Amniotic epithelial cell (primary cell): ENCODE data around the gene PACSIN1.

Experiments used
- DNase-seq: peaks from one replicate; pipeline ENCODE4 v3.0.0-alpha.2; 2010; ENCODE audit warnings: low read depth

The PACSIN1 gene

DNA sequence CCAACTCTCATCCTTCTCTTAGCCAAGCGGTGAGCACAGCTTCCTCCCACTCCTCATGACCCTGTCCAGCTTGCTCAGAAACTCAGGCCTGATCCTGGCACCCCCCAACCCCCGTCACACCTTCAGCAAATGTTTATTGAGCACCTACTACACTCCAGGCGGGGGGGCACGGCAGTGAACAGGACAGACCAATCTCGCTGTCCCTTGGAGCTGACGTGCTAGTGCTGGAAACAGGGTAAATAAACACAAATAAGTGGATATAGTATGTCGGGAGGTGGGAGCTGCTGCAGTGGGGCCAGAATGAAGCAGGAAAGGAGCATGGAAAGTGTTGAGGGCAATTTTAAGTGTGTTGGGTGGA is 97.6 kb downstream of the PACSIN1 start:
- no peak for DNase-seq

- DNase-seq = no peak
These were observed 98.3 kb downstream of the PACSIN1 start for GRCh38 chr6:34564181-34564580.

GRCh38 chr6:34565722-34566137 is 99.9 kb downstream of the PACSIN1 start:
- DNase-seq = no peak

GRCh38 chr6:34566830-34567546 is 101.1 kb downstream of the PACSIN1 start:
- no peak for DNase-seq

- peak; percentile 49 for DNase-seq
These were observed 102.7 kb downstream of the PACSIN1 start for GRCh38 chr6:34568341-34569201.

DNA sequence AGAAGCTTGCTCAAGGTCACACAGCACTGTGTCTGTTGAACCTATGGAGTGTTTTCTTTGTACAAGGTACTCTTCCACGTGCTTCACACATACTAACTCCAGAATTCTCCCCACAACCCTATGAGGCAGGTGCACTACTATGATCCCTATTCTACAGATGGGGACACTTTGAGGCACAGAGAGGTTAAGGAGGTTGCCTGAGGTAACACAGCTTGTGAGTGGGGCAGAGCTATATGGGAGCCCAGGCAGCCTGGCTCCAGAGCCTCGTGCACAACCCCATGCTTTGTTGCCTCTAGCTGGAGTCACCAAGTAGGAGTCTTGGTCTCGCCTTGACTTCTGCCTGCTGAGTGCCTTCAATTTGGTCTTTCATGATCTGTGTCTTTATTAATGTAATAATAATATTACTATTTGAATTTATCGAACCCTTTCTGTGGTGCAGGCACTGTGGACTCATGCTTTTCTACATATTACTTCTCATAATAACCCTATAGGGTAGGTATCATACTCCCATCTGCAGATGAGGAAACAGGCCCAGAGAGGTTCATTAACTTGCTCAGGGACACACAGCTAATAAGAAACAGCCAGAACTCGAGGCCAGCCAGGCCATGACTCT is 103.6 kb downstream of the PACSIN1 start:
- no peak for DNase-seq

DNA sequence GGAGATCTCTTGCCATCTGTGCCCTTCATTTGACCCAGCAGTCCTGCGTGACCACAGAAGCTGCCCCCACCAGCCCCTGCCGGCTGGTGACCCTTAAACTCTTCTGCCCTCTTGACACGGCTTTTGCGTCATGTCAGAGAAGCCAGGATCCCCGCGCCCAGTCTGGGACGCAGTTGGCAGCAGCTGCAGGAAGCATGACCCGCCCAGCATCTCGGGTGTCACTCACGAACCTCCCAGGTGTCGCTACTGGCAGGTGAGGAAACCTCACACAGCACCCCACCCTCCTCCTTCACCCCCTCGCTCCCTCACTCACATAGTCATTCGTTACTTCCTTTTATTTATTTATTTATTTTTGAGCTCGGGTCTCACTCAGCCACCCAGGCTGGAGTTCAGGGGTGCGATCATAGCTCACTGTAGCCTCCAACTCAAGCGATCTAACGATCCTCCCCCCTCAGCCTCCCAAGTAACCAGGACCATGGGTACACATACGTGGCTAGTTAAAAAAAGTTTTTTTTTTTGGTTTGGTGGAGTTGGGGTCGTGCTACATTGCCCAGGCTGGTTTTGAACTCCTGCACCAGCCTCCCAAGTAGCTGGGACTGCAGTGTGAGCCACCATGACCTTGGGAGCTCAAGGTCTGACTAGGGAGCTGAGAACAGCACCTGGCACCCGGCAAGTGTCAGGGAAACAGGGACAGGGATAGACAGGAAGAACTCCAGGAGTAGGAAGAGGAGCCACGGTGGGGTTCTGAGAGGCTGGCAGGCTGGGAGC is 104.4 kb downstream of the PACSIN1 start:
- no peak for DNase-seq

- DNase-seq = no peak
These were observed 105.5 kb downstream of the PACSIN1 start for GRCh38 chr6:34571388-34571787.

DNA sequence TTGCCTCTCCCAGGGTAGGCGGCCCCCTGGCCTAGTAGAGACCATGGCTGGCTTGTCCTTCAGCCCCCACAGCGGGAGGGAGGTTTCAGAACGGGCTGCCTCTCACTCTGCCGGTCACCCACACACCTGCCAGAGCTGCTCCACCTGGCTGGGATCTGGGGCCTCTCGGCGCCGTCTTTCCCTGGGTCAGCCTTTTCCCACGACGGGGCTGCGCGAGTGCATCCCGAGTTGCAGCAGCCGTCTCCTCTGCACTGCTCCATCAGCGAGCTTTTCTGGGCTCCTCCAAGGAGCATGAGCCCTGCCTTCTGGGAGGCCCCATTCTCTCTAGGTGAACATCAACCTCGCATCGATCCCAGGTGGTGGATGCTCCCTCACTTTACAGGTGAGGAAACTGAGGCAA is 106.1 kb downstream of the PACSIN1 start:
- no peak for DNase-seq

DNA sequence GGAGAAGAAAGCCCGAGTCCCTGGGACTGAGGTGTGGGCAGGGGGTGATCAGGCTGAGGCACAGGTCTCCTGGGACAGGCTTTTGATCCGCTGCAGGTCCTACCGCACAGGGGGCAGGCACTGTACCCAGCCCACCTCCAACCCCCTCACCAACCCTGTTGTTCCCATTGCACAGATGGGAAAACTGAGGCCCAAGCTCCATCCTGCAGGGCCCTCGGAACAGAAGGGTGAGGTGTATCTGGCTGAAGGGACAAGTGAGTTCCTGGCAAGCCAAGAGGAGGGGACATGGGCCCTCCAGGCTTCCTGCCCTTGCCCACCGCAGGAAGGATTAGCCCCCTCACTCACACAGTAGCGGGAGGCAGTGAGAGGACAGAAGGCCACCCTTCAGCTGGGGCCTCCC is 106.7 kb downstream of the PACSIN1 start:
- DNase-seq = no peak

- no peak for DNase-seq
These were observed 107.8 kb downstream of the PACSIN1 start for GRCh38 chr6:34573567-34574183.

- no peak for DNase-seq
These were observed 108.9 kb downstream of the PACSIN1 start for GRCh38 chr6:34574647-34575293.

DNA sequence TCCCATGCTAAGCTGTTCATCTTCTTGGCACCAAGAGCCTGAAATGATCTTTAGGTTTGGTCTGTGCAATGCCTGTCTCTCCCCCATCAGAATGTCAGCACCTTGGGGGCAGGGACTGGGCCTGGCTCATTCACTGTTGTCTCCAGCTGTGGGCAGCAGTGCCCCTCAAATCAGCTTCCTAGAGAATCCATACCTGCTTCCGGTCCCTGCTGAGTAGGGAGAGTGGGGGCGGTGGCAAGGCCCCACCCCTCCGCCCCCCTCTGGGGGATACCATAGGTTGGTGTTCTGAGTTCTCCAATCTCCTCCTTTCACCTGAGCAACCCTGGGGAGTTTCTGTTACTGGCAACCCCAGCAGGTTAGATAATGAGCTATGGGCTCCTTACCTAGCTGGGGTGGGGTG is 109.5 kb downstream of the PACSIN1 start:
- DNase-seq = no peak

DNA sequence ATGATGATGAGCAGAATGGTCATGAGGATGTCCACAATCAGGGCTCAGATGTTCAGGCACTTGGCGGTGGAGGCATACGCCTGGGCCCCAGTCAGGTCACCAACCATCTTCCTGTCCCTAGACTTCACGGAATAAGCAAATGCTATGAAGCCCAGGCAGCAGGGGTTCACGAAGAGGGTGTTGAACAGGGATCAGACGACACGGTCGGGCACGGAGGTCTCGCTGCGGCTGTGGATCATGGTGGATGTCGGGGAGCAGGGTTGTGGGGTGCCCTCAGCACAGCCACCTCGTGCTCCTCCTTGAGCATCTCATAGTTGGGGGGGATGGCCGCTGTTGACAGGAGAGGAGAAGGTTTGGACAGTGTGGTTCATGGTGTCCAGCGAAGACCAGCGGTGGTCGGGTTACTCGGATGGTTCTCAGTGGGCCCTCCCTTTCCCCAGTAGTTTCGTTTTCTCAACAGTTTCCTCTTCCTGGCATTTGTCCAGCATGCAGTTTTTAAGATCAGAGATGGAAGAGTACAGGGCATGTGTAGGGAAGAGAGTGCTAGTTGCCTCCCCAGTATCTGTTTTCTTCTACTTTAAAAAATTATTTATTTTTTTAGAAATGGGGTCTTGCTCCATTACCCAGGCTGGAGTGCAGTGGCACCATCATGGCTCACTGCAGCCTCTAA is 110.5 kb downstream of the PACSIN1 start:
- DNase-seq = peak; percentile 17

DNA sequence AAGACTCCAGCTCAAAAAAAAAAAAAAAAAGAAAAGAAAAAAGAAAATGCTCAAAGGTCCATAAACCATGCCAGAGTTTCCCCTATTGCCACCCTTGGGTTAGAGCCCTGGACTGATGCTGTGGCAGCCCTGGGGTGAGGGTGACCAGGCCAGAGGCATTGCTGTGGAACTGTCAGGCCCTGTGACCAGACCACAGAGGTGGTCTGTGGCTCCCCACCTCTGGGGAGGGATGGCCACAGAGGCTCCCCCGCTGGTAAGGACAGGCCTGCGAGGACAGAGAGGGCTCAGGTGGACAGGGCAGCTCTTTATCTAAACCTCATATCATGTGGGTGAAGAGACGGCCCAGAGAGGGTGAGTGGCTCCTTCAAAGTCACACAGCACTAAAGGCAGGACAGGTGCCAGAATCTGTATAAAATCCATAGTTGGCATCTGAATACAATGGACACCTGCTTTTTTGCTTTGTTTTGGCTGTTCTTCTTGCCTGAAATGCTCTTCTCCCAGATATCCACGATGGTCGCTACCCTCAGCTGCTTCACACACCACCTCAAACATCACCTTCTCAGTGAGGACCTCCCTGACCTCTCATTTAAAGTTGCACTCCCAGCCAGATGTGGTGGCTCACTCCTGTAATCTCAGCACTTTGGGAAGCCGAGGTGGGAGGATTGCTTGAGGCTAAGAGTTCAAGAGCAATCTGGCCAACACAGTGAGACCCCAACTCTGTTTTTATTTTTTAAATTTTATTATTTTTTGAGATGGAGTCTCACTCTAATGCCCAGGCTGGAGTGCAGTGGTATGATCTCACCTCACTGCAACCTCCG is 112.8 kb downstream of the PACSIN1 start:
- DNase-seq = no peak

DNA sequence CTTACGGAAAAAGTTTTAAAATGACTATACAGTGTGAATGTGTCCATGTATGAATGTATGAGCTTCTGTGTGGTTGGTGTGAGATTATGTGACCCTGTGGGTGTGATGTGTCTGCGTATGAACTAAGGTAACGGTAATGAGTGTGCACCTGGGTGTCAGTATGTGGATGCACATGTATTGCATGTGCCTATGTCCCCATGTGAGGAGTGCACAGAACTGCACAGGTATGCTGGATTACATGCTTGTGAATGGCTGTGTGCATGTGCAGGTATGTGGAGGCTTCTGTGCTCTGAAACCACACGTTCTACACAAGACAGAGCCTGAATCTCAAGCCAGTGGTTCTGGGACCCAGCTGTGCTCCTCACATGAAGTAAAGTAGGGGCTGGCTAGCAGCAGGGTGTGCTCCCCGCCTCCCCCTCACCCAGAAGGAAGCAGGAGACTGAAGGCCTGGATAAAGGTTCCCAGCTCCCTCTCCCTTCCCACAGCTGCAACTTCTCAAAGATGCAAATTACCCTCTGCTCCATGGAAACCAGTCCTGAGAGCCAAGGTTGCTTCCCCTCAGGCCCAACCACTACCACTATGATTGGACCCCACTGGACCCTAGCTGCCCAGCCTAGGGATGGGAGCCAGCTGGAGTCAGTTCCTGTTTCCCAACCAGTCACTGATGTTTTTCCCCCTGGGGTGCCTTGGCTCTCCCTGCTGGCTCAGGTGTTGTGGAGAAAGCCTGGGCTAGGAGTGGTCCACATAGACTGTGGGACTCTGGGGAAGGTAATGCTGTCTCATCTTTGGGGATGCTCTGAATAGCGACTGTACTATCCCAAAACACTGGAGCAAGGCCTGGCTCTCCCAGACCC is 115.1 kb downstream of the PACSIN1 start:
- DNase-seq = no peak

- no peak for DNase-seq
These were observed 115.7 kb downstream of the PACSIN1 start for GRCh38 chr6:34581561-34581920.

- DNase-seq = no peak
These were observed 117.6 kb downstream of the PACSIN1 start for GRCh38 chr6:34583461-34583860.
